T-helper 1 cell treated with Interleukin-12 subunit alpha and Interleukin-12 subunit beta and Interleukin-4 antibody, amounts not matched to agents 30 μg/mL and 1 μg/mL, for 36 hours (primary cell): ENCODE measurements around the gene APBB2.

Experiments
- H3K27ac Mint-ChIP-seq: one replicate; pipeline ENCODE4 v1.8.0; 2021; ENCODE audit warnings: mild to moderate bottlenecking, mixed read lengths
- H3K27me3 Mint-ChIP-seq: one replicate; pipeline ENCODE4 v1.8.0; 2021; ENCODE audit warnings: low read depth, mixed read lengths
- H3K36me3 Mint-ChIP-seq: one replicate; pipeline ENCODE4 v1.8.0; 2021; ENCODE audit warnings: low read depth, mixed read lengths
- H3K4me1 Mint-ChIP-seq: one replicate; pipeline ENCODE4 v1.8.0; 2021; ENCODE audit warnings: low read depth, mixed read lengths
- H3K4me3 Mint-ChIP-seq: one replicate; pipeline ENCODE4 v1.8.0; 2021; ENCODE audit warnings: mild to moderate bottlenecking, moderate library complexity, mixed read lengths
- H3K9me3 Mint-ChIP-seq: one replicate; pipeline ENCODE4 v1.8.0; 2021; ENCODE audit warnings: mixed read lengths

The APBB2 gene

GRCh38 chr4:41028392-41029076 is 185.8 kb downstream of the APBB2 start:
- Mint-ChIP-seq H3K36me3 (peaks cover 4% of the 10 kb centered on the region), H3K27me3 (no peaks in the 10 kb centered on the region), H3K27ac (no peak overlapping the region), H3K9me3 (peaks cover 27% of the 10 kb centered on the region), H3K4me1 (no peaks in the 10 kb centered on the region), H3K4me3 (no peak overlapping the region)

DNA sequence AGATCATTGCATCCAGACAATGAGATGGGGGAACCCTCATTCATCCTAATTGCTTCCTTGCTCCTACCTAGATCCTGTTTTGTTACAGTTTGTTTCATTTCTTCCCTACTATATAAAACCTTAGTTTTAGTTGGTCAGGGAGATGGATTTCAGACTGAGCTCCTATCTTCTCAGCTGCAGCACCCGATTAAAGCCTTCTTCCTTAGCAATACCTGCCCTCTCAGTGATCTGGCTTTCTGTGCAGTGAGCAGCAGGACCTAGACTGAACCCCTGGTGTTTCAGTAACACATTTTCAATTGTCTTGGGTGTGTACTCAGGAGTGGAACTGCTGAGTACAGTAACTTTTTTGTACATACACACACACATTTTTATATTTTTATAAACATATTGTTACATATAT is 187.4 kb downstream of the APBB2 start:
- H3K4me3 Mint-ChIP-seq = no peak overlapping the region
- H3K27me3 Mint-ChIP-seq = no peaks in the 10 kb centered on the region
- H3K4me1 Mint-ChIP-seq = no peaks in the 10 kb centered on the region
- H3K36me3 Mint-ChIP-seq = peaks cover 4% of the 10 kb centered on the region
- H3K27ac Mint-ChIP-seq = no peak overlapping the region
- H3K9me3 Mint-ChIP-seq = peaks cover 27% of the 10 kb centered on the region

DNA sequence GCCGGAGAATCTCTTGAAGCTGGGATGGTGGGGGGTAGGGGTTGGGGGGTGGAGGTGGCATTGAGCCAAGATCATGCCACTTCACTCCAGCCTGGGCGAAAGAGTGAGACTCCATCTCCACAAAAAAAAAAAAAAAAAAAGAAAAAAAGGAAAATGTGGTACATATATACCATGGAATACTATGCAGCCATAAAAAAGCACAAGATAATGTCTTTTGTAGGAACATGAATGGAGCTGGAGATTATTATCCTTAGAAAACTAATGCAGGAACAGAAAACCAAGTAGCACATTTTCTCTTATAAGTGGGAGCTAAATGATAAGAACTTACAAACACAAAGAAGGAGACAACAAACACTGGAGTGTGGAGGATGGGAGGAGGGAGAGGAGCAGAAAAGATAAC is 188.5 kb downstream of the APBB2 start:
- Mint-ChIP-seq H3K36me3 (peaks cover 4% of the 10 kb centered on the region), H3K27ac (no peak overlapping the region), H3K27me3 (no peaks in the 10 kb centered on the region), H3K4me3 (no peak overlapping the region), H3K9me3 (peaks cover 30% of the 10 kb centered on the region), H3K4me1 (no peaks in the 10 kb centered on the region)

- H3K4me3 Mint-ChIP-seq = no peak overlapping the region
These were observed 189.5 kb downstream of the APBB2 start for GRCh38 chr4:41024556-41025491.

DNA sequence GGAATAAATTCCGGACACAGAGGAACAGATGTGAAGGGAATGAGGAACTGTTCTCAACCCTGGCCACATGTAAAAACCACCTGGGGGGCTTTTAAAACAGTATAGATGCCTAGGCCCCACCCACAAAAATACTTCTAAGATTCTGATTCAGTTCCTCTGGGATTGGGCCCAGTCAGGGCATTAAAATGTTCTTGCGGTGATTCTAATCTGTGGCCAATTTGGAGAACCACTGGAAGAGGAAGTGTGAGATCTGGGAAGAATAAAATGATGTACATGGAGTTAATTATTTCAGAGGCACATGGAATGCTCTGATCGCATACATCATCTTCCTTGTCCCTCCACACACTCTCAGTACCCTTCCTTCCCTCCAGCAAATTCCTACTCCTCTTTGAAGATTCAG is 192.2 kb downstream of the APBB2 start:
- Mint-ChIP-seq H3K36me3 (peaks cover 4% of the 10 kb centered on the region), H3K4me1 (no peaks in the 10 kb centered on the region), H3K4me3 (no peak overlapping the region), H3K9me3 (peaks cover 12% of the 10 kb centered on the region), H3K27ac (no peak overlapping the region), H3K27me3 (no peaks in the 10 kb centered on the region)

More at GRCh38 chr4:41024556-41025491, 189.5 kb downstream of the APBB2 start:
- Mint-ChIP-seq H3K4me1 (no peaks in the 10 kb centered on the region), H3K36me3 (peaks cover 4% of the 10 kb centered on the region), H3K27ac (no peak overlapping the region), H3K27me3 (no peaks in the 10 kb centered on the region), H3K9me3 (peaks cover 30% of the 10 kb centered on the region)

- Mint-ChIP-seq H3K36me3 (no peaks in the 10 kb centered on the region), H3K9me3 (no peaks in the 10 kb centered on the region), H3K4me1 (no peaks in the 10 kb centered on the region), H3K27me3 (no peaks in the 10 kb centered on the region), H3K27ac (no peak overlapping the region), H3K4me3 (no peak overlapping the region)
These were observed 199.2 kb downstream of the APBB2 start for GRCh38 chr4:41015016-41015675.

- no peaks in the 10 kb centered on the region for H3K36me3 Mint-ChIP-seq
- no peak overlapping the region for H3K27ac Mint-ChIP-seq
- H3K4me3 Mint-ChIP-seq = no peak overlapping the region
- no peaks in the 10 kb centered on the region for H3K9me3 Mint-ChIP-seq
- no peaks in the 10 kb centered on the region for H3K4me1 Mint-ChIP-seq
- H3K27me3 Mint-ChIP-seq = no peaks in the 10 kb centered on the region
These were observed 200.2 kb downstream of the APBB2 start for GRCh38 chr4:41014158-41014557.

GRCh38 chr4:41013746-41014145 is 200.6 kb downstream of the APBB2 start:
- no peak overlapping the region for H3K27ac Mint-ChIP-seq
- no peaks in the 10 kb centered on the region for H3K4me1 Mint-ChIP-seq
- no peaks in the 10 kb centered on the region for H3K9me3 Mint-ChIP-seq
- no peak overlapping the region for H3K4me3 Mint-ChIP-seq
- no peaks in the 10 kb centered on the region for H3K27me3 Mint-ChIP-seq
- H3K36me3 Mint-ChIP-seq = no peaks in the 10 kb centered on the region

DNA sequence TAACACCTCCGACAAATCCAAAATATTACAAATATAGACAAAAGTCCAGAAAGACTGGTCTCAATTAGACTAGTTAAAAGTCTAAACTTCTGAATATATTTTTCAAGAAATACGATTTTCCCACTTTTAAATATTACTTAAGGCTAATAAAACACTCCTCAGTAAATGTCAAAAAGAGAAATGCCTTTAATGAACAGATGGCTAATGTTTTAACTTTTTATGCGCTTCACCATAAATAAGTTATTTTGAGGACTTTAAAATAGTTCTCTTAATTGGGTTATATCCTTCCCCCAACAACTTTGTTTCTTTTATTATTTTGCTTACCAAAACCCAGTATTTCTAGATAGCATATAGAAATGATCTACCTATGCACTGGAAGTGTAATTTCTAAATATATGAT is 201.4 kb downstream of the APBB2 start:
- H3K27ac Mint-ChIP-seq = no peak overlapping the region
- no peaks in the 10 kb centered on the region for H3K4me1 Mint-ChIP-seq
- no peaks in the 10 kb centered on the region for H3K27me3 Mint-ChIP-seq
- no peaks in the 10 kb centered on the region for H3K9me3 Mint-ChIP-seq
- H3K36me3 Mint-ChIP-seq = no peaks in the 10 kb centered on the region
- H3K4me3 Mint-ChIP-seq = no peak overlapping the region

DNA sequence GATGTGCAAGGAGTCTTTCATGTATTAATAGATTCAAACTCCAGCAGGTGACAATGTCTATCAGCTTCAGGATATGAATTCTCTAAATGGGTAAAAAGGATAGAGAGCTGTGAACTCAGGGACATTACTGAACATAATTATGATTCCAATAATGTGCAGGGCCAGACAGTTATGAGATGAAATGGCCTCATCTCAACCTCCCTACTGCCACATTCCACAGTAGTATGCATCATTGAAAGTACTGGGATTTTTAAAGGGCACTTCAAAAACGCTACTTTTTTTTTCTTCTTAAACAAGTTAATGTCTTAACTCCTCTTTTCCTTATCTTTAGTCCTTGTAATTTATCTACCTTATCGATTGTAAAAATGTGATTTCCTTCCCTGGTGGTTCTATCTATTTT is 202.0 kb downstream of the APBB2 start:
- H3K27me3 Mint-ChIP-seq = no peaks in the 10 kb centered on the region
- no peak overlapping the region for H3K4me3 Mint-ChIP-seq
- H3K36me3 Mint-ChIP-seq = no peaks in the 10 kb centered on the region
- no peaks in the 10 kb centered on the region for H3K4me1 Mint-ChIP-seq
- no peak overlapping the region for H3K27ac Mint-ChIP-seq
- H3K9me3 Mint-ChIP-seq = no peaks in the 10 kb centered on the region

DNA sequence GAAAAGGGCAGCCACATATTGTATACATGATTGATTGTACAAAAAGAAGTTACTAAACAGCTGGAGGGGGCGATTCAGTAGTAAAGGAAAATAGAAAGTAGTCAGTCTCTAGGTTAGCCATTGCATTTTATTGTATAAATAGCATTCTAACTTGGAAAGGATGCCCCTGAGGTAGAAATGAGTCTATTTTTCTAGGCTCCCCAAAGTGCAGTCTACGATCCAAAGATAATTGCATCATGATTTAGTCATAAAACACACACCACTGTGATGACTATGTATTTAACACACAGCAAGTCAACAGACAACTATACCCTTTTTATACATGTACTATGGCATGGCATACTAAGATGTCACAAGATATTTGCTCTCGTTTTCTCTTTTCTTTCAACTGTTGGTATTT is 204.9 kb downstream of the APBB2 start:
- no peak overlapping the region for H3K27ac Mint-ChIP-seq
- no peaks in the 10 kb centered on the region for H3K36me3 Mint-ChIP-seq
- no peaks in the 10 kb centered on the region for H3K4me1 Mint-ChIP-seq
- no peaks in the 10 kb centered on the region for H3K27me3 Mint-ChIP-seq
- no peaks in the 10 kb centered on the region for H3K9me3 Mint-ChIP-seq
- no peak overlapping the region for H3K4me3 Mint-ChIP-seq

- Mint-ChIP-seq H3K4me3 (no peak overlapping the region), H3K27ac (no peak overlapping the region), H3K4me1 (no peaks in the 10 kb centered on the region), H3K36me3 (no peaks in the 10 kb centered on the region), H3K9me3 (no peaks in the 10 kb centered on the region), H3K27me3 (no peaks in the 10 kb centered on the region)
These were observed 208.2 kb downstream of the APBB2 start for GRCh38 chr4:41006141-41006540.

DNA sequence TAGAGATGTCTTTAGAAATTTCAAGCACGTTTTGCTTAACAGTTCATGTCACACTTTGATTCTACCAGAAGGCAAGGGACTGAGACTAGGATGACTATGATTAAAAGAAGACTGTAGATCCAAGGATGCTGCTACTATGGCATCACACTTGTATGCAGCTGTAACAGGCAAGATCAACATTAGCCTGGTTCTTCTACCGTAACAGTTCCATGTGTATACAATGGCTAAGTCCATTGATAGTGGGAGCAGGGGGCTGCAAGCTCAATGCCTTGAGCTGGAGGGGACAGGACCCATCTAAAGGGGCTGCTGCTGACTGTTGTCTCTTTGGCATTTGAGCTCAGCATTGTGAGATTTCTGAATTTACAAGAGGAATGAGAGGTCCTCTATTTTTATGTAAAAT is 212.0 kb downstream of the APBB2 start:
- Mint-ChIP-seq H3K4me3 (no peak overlapping the region), H3K9me3 (no peaks in the 10 kb centered on the region), H3K4me1 (no peaks in the 10 kb centered on the region), H3K27ac (no peak overlapping the region), H3K36me3 (no peaks in the 10 kb centered on the region), H3K27me3 (no peaks in the 10 kb centered on the region)

GRCh38 chr4:41000356-41000755 is 214.0 kb downstream of the APBB2 start:
- no peaks in the 10 kb centered on the region for H3K9me3 Mint-ChIP-seq
- H3K36me3 Mint-ChIP-seq = no peaks in the 10 kb centered on the region
- H3K4me3 Mint-ChIP-seq = no peak overlapping the region

More at GRCh38 chr4:41000356-41000755, 214.0 kb downstream of the APBB2 start:
- peaks cover 8% of the 10 kb centered on the region for H3K27me3 Mint-ChIP-seq
- H3K4me1 Mint-ChIP-seq = no peaks in the 10 kb centered on the region
- H3K27ac Mint-ChIP-seq = no peak overlapping the region
